Measurements from ENCODE around the gene CSAG2.
"Not testable (repeated sequence)": the region's sequence is repeated elsewhere in the genome, so short reads cannot be mapped to it uniquely, and the experiment has no call there.

The CSAG2 gene

DNA sequence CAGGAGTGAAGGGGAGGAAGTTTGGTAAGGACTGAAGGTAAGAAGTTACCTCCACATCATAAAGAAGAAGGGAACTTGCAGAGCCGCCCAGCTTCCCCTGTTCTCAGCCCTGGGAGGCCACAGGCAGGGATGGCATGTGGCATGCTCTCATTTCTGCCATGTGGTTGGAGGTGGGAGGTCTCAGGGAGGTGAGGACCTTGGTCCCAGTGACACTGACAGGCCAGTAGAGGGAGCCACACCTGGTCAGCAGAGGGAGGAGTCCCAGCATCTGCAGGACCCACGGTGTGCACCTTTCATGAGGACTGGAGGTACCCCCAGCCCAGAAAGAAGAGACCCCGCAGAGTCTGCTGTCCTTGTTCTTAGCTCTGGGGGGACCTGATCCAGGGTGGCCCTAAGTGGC is 28.1 kb downstream of the CSAG2 start:
- not testable (repeated sequence) for H3K9me2 ChIP-seq (replicated peaks; ENCODE audit: insufficient read depth, low read length); H3K27me3 ChIP-seq (ENCODE audit: low read length); H3K9me3 ChIP-seq (ENCODE audit: insufficient read depth, low read length)

GRCh38 chrX:152674652-152675051 is 34.4 kb downstream of the CSAG2 start:
- not testable (repeated sequence) for H4K20me1 ChIP-seq (ENCODE audit: low read depth, low read length); H3K9ac ChIP-seq (ENCODE audit: low read length); H3K27me3 ChIP-seq (ENCODE audit: low read length); H3K36me3 ChIP-seq (ENCODE audit: low read length); H3K4me3 ChIP-seq (ENCODE audit: insufficient read depth, low read length, poor library complexity, severe bottlenecking); H3F3A ChIP-seq (ENCODE audit: insufficient read depth); H3K9me2 ChIP-seq (replicated peaks; ENCODE audit: insufficient read depth, low read length); H2AFZ ChIP-seq (ENCODE audit: low read depth, low read length, severe bottlenecking); H3K4me2 ChIP-seq (ENCODE audit: low read depth, low read length, poor library complexity, severe bottlenecking); H3K9me3 ChIP-seq (ENCODE audit: insufficient read depth, low read length); H3K79me2 ChIP-seq (ENCODE audit: insufficient read depth, low read length); H3K27ac ChIP-seq (ENCODE audit: low read depth, low read length)

More for the DNA sequence above, 28.1 kb downstream of the CSAG2 start:
- not testable (repeated sequence) for H4K20me1 ChIP-seq (ENCODE audit: low read depth, low read length); H3F3A ChIP-seq (ENCODE audit: insufficient read depth); H3K36me3 ChIP-seq (ENCODE audit: low read length); H3K9ac ChIP-seq (ENCODE audit: low read length); H3K79me2 ChIP-seq (ENCODE audit: insufficient read depth, low read length); H3K27ac ChIP-seq (ENCODE audit: low read depth, low read length); H3K4me3 ChIP-seq (ENCODE audit: insufficient read depth, low read length, poor library complexity, severe bottlenecking); H3K4me2 ChIP-seq (ENCODE audit: low read depth, low read length, poor library complexity, severe bottlenecking); H2AFZ ChIP-seq (ENCODE audit: low read depth, low read length, severe bottlenecking)

- no peaks in the 10 kb centered on the region for H4K20me1 ChIP-seq (ENCODE audit: low read depth, low read length)
- no peak overlapping the region for H3K4me2 ChIP-seq (ENCODE audit: low read depth, low read length, poor library complexity, severe bottlenecking)
Observed at GRCh38 chrX:152674135-152674534, 34.9 kb downstream of the CSAG2 start.

DNA sequence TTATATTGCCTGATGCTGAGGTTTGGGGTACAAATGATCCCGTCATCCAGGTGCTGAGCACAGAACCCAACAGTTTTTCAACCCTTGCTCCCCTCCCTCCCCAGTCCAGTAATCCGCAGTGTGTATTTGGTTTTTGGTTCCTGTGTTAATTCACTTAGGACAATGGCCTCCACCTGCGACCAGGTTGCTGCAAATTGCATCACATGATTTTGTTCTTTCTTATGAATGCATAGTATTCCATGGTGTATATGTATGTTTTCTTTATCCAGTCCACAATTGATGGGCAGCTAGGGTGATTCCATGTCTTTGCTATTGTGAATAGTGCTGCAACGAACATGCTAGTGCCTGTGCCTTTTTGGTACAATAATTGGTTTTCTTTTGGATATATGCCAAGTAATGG is 46.0 kb downstream of the CSAG2 start:
- Histone ChIP-seq H3K36me3 (ENCODE audit: low read length) (no peaks in the 10 kb centered on the region), H4K20me1 (ENCODE audit: low read depth, low read length) (no peaks in the 10 kb centered on the region), H3K9me2 (replicated peaks; ENCODE audit: insufficient read depth, low read length) (no peaks in the 10 kb centered on the region), H3K79me2 (ENCODE audit: insufficient read depth, low read length) (no peaks in the 10 kb centered on the region), H2AFZ (ENCODE audit: low read depth, low read length, severe bottlenecking) (no peak overlapping the region), H3K9me3 (ENCODE audit: insufficient read depth, low read length) (no peaks in the 10 kb centered on the region), H3K4me3 (ENCODE audit: insufficient read depth, low read length, poor library complexity, severe bottlenecking) (no peak overlapping the region), H3K27ac (ENCODE audit: low read depth, low read length) (no peak overlapping the region), H3K9ac (ENCODE audit: low read length) (no peak overlapping the region), H3F3A (ENCODE audit: insufficient read depth) (no peaks in the 10 kb centered on the region), H3K4me2 (ENCODE audit: low read depth, low read length, poor library complexity, severe bottlenecking) (no peak overlapping the region), H3K27me3 (ENCODE audit: low read length) (no peaks in the 10 kb centered on the region)
- TF ChIP-seq, protein P1, sequence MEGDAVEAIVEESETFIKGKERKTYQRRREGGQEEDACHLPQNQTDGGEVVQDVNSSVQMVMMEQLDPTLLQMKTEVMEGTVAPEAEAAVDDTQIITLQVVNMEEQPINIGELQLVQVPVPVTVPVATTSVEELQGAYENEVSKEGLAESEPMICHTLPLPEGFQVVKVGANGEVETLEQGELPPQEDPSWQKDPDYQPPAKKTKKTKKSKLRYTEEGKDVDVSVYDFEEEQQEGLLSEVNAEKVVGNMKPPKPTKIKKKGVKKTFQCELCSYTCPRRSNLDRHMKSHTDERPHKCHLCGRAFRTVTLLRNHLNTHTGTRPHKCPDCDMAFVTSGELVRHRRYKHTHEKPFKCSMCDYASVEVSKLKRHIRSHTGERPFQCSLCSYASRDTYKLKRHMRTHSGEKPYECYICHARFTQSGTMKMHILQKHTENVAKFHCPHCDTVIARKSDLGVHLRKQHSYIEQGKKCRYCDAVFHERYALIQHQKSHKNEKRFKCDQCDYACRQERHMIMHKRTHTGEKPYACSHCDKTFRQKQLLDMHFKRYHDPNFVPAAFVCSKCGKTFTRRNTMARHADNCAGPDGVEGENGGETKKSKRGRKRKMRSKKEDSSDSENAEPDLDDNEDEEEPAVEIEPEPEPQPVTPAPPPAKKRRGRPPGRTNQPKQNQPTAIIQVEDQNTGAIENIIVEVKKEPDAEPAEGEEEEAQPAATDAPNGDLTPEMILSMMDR (IDR thresholded peaks at IDR 0.05; ENCODE audit: insufficient read depth, low read length, poor library complexity, severe bottlenecking): no peak
- TF ChIP-seq EZH2phosphoT487 (conservative IDR thresholded peaks at IDR 0.05; ENCODE audit: low read length): no peak

More at GRCh38 chrX:152674135-152674534, 34.9 kb downstream of the CSAG2 start:
- Histone ChIP-seq H3K36me3 (ENCODE audit: low read length) (no peaks in the 10 kb centered on the region), H3F3A (ENCODE audit: insufficient read depth) (no peaks in the 10 kb centered on the region), H3K9me3 (ENCODE audit: insufficient read depth, low read length) (no peaks in the 10 kb centered on the region), H3K9ac (ENCODE audit: low read length) (no peak overlapping the region), H3K9me2 (replicated peaks; ENCODE audit: insufficient read depth, low read length) (no peaks in the 10 kb centered on the region), H2AFZ (ENCODE audit: low read depth, low read length, severe bottlenecking) (no peak overlapping the region), H3K27me3 (ENCODE audit: low read length) (no peaks in the 10 kb centered on the region), H3K79me2 (ENCODE audit: insufficient read depth, low read length) (no peaks in the 10 kb centered on the region), H3K4me3 (ENCODE audit: insufficient read depth, low read length, poor library complexity, severe bottlenecking) (no peak overlapping the region), H3K27ac (ENCODE audit: low read depth, low read length) (no peak overlapping the region)
- no peak for TF ChIP-seq EZH2phosphoT487 (conservative IDR thresholded peaks at IDR 0.05; ENCODE audit: low read length)
- TF ChIP-seq, protein P1 (IDR thresholded peaks at IDR 0.05; ENCODE audit: insufficient read depth, low read length, poor library complexity, severe bottlenecking): no peak

All from SU-DHL-6 (cell line).